ENCODE measurements around the gene ATG7. TPM values are rescaled to one million over a fixed set of nuclear protein-coding genes. Genes with fewer than 3 reads are reported as not detected.

ATG7 gene
- total and polyA plus RNA-seq, 2 experiments from 2014 or later = 18.4 to 38.6 TPM

DNA sequence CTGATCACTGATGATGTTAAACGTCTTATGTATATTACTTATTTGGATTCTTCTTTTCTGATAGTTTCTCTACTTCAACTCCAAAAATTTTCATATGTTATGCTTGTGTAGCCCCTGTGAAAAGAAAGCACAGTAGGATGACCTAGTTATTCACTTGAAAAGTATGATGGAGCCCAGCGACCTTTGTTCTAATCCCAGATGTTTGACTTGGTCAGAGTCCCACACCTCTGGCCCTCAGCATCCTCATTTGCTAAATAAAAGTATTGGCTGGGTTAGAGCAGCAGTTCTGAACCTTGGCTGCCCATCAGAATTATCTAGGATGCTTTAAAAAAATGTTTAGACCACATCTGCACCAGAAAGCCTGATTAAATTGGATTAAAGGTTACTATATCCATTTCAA lies 173.7 kb downstream of the ATG7 start:
- DNase-seq (ENCODE audit: low spot score) = no peak
- no peak overlapping the region for H3K4me2 ChIP-seq

GRCh38 chr3:11447584-11448200 lies 175.5 kb downstream of the ATG7 start:
- H3K4me1 ChIP-seq (ENCODE audit: insufficient read depth) = no peaks in the 10 kb centered on the region
- no peak overlapping the region for H3K4me3 ChIP-seq
- no peaks in the 10 kb centered on the region for H3K27me3 ChIP-seq
- no peaks in the 10 kb centered on the region for H3K79me2 ChIP-seq
- H2AFZ ChIP-seq = no peak overlapping the region
- H3K36me3 ChIP-seq (replicated peaks; ENCODE audit: insufficient read depth, low read depth) = no peaks in the 10 kb centered on the region
- no peaks in the 10 kb centered on the region for H3K9me2 ChIP-seq (replicated peaks; ENCODE audit: insufficient read depth)
- WGBS (ENCODE audit: low lambda C conversion rate, missing lambda C conversion rate) = 91% methylated on average over 2 of the region's 2 CpGs
- no peaks in the 10 kb centered on the region for H4K20me1 ChIP-seq (ENCODE audit: insufficient read depth, poor library complexity, severe bottlenecking)
- peak overlapping the region; percentile 78 for H3K27ac ChIP-seq
- no peak overlapping the region for H3K4me2 ChIP-seq
- H3K9me3 ChIP-seq (ENCODE audit: low read depth) = no peaks in the 10 kb centered on the region
- no peak for DNase-seq (ENCODE audit: low spot score)
- TF ChIP-seq EZH2 (IDR thresholded peaks at IDR 0.05; ENCODE audit: borderline replicate concordance) = no peak
- no peak for TF ChIP-seq EZH2phosphoT487 (IDR thresholded peaks at IDR 0.05; ENCODE audit: low read depth, severe bottlenecking, unreplicated experiment)
- TF ChIP-seq CTCF (IDR thresholded peaks at IDR 0.05; ENCODE audit: poor library complexity) = no peak

More for the DNA sequence above, 173.7 kb downstream of the ATG7 start:
- no peaks in the 10 kb centered on the region for H4K20me1 ChIP-seq (ENCODE audit: insufficient read depth, poor library complexity, severe bottlenecking)
- no peaks in the 10 kb centered on the region for H3K9me3 ChIP-seq (ENCODE audit: low read depth)
- WGBS (ENCODE audit: low lambda C conversion rate, missing lambda C conversion rate) = 92% methylated on average over 2 of the region's 2 CpGs
- TF ChIP-seq EZH2 (IDR thresholded peaks at IDR 0.05; ENCODE audit: borderline replicate concordance) (no peak), EZH2phosphoT487 (IDR thresholded peaks at IDR 0.05; ENCODE audit: low read depth, severe bottlenecking, unreplicated experiment) (no peak), CTCF (IDR thresholded peaks at IDR 0.05; ENCODE audit: poor library complexity) (no peak)
- no peaks in the 10 kb centered on the region for H3K9me2 ChIP-seq (replicated peaks; ENCODE audit: insufficient read depth)
- H3K36me3 ChIP-seq (replicated peaks; ENCODE audit: insufficient read depth, low read depth) = no peaks in the 10 kb centered on the region
- no peak overlapping the region for H2AFZ ChIP-seq
- no peak overlapping the region for H3K27ac ChIP-seq
- H3K79me2 ChIP-seq = no peaks in the 10 kb centered on the region
- H3K27me3 ChIP-seq = no peaks in the 10 kb centered on the region
- no peaks in the 10 kb centered on the region for H3K4me1 ChIP-seq (ENCODE audit: insufficient read depth)
- H3K4me3 ChIP-seq = no peak overlapping the region

DNA sequence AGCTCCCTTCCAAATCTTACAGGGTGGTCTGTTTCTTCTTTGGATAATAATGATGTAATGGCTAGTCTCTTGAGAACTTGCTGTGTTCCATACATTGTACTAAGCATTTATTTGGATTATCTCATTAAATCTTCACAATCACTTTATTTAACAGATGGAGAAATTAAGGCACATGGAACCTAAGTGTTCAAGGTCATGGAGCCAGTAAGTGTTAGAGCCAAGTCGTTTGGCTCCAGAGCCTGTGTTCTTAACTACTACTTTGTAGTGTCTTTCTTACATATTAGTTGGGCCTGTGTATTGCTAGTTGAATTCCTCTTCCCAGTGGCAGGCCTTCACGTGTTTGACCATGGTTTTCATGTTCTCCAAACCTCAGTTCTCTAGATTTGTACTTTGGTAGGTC lies 177.8 kb downstream of the ATG7 start:
- Histone ChIP-seq H3K4me1 (ENCODE audit: insufficient read depth) (no peaks in the 10 kb centered on the region), H3K9me3 (ENCODE audit: low read depth) (no peaks in the 10 kb centered on the region), H3K27me3 (no peaks in the 10 kb centered on the region), H3K4me3 (no peak overlapping the region), H2AFZ (no peak overlapping the region), H3K36me3 (replicated peaks; ENCODE audit: insufficient read depth, low read depth) (no peaks in the 10 kb centered on the region), H3K79me2 (no peaks in the 10 kb centered on the region), H4K20me1 (ENCODE audit: insufficient read depth, poor library complexity, severe bottlenecking) (no peaks in the 10 kb centered on the region), H3K4me2 (no peak overlapping the region), H3K9me2 (replicated peaks; ENCODE audit: insufficient read depth) (no peaks in the 10 kb centered on the region), H3K27ac (no peak overlapping the region)
- DNase-seq (ENCODE audit: low spot score) = no peak
- no peak for TF ChIP-seq EZH2phosphoT487 (IDR thresholded peaks at IDR 0.05; ENCODE audit: low read depth, severe bottlenecking, unreplicated experiment)
- no peak for TF ChIP-seq EZH2 (IDR thresholded peaks at IDR 0.05; ENCODE audit: borderline replicate concordance)
- TF ChIP-seq CTCF (IDR thresholded peaks at IDR 0.05; ENCODE audit: poor library complexity) = no peak
- WGBS (ENCODE audit: low lambda C conversion rate, missing lambda C conversion rate) = 86% methylated on average over 2 of the region's 2 CpGs

Measured in hepatocyte (in vitro differentiated cells).